HepG2 (cell line): ENCODE data around the gene ADCK2.
"Not testable (repeated sequence)": the region's sequence is repeated elsewhere in the genome, so short reads cannot be mapped to it uniquely, and the experiment has no call there.

Experiments used
- NR2F1 ChIP-seq, 2 experiments: fragments of 450-650 bp in 1 of 2; formaldehyde crosslinking in 1 of 2; IDR thresholded peaks; 2 replicates each; pipeline versions ENCODE4 v1.5.0 to v1.6.1; 2016 to 2020; ENCODE audit warnings: mild to moderate bottlenecking in 1 of 2, missing compliant biosample characterization in 1 of 2, missing genetic modification reagents in 1 of 2, moderate library complexity in 1 of 2
- RNF2 ChIP-seq: fragments of 450-650 bp; conservative IDR thresholded peaks from 2 replicates; pipeline ENCODE4 v1.6.1; 2016; ENCODE audit warnings: low read depth
- TF ChIP-seq, protein P1 (sequence below), 2 experiments: sonication (generic) in 1 of 2; formaldehyde crosslinking in 1 of 2; IDR thresholded peaks; 2 replicates each; pipeline versions ENCODE4 v1.5.1 to v1.6.1; 2011 to 2020; ENCODE audit warnings: borderline replicate concordance in 1 of 2, low read depth in 1 of 2, low read length in 1 of 2, mild to moderate bottlenecking in 1 of 2, missing genetic modification reagents in 1 of 2, moderate library complexity in 1 of 2
- TF ChIP-seq, protein P2 (sequence below): sonication (generic); formaldehyde crosslinking; IDR thresholded peaks from 2 replicates; pipeline ENCODE4 v1.5.0; 2020; ENCODE audit warnings: mild to moderate bottlenecking, missing genetic modification reagents, moderate library complexity
- TF ChIP-seq, protein P3 (sequence below): IDR thresholded peaks from 2 replicates; pipeline ENCODE4 v1.6.1; 2016; ENCODE audit warnings: low read depth, control low read depth

DNA sequence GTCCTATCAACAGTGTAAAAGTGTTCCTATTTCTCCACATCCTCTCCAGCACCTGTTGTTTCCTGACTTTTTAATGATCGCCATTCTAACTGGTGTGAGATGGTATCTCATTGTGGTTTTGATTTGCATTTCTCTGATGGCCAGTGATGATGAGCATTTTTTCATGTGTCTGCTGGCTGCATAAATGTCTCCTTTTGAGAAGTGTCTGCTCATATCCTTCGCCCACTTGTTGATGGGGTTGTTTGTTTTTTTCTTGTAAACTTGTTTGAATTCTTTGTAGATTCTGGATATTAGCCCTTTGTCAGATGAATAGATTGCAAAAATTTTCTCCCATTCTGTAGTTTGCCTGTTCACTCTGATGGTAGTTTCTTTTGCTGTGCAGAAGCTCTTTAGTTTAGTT, 9.8 kb upstream of the ADCK2 start:
- TF ChIP-seq, protein P1, sequence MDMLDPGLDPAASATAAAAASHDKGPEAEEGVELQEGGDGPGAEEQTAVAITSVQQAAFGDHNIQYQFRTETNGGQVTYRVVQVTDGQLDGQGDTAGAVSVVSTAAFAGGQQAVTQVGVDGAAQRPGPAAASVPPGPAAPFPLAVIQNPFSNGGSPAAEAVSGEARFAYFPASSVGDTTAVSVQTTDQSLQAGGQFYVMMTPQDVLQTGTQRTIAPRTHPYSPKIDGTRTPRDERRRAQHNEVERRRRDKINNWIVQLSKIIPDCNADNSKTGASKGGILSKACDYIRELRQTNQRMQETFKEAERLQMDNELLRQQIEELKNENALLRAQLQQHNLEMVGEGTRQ (IDR thresholded peaks at IDR 0.05; ENCODE audit: low read depth, low read length) = not testable (repeated sequence)
- TF ChIP-seq, protein P1 (CRISPR knock-in tag; IDR thresholded peaks at IDR 0.05; ENCODE audit: borderline replicate concordance) = not testable (repeated sequence)
- TF ChIP-seq, protein P2, sequence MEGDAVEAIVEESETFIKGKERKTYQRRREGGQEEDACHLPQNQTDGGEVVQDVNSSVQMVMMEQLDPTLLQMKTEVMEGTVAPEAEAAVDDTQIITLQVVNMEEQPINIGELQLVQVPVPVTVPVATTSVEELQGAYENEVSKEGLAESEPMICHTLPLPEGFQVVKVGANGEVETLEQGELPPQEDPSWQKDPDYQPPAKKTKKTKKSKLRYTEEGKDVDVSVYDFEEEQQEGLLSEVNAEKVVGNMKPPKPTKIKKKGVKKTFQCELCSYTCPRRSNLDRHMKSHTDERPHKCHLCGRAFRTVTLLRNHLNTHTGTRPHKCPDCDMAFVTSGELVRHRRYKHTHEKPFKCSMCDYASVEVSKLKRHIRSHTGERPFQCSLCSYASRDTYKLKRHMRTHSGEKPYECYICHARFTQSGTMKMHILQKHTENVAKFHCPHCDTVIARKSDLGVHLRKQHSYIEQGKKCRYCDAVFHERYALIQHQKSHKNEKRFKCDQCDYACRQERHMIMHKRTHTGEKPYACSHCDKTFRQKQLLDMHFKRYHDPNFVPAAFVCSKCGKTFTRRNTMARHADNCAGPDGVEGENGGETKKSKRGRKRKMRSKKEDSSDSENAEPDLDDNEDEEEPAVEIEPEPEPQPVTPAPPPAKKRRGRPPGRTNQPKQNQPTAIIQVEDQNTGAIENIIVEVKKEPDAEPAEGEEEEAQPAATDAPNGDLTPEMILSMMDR = not testable (repeated sequence)
- TF ChIP-seq, protein P3, sequence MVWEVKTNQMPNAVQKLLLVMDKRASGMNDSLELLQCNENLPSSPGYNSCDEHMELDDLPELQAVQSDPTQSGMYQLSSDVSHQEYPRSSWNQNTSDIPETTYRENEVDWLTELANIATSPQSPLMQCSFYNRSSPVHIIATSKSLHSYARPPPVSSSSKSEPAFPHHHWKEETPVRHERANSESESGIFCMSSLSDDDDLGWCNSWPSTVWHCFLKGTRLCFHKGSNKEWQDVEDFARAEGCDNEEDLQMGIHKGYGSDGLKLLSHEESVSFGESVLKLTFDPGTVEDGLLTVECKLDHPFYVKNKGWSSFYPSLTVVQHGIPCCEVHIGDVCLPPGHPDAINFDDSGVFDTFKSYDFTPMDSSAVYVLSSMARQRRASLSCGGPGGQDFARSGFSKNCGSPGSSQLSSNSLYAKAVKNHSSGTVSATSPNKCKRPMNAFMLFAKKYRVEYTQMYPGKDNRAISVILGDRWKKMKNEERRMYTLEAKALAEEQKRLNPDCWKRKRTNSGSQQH (CRISPR knock-in tag) = not testable (repeated sequence)
- not testable (repeated sequence) for TF ChIP-seq NR2F1 (CRISPR knock-in tag; IDR thresholded peaks at IDR 0.05); RNF2
